HG03469 (cell line): ENCODE results near the gene NUCKS1.

Experiments used
- ATAC-seq: cut with Tn5 transposase; IDR thresholded peaks from one replicate; pipeline ENCODE4 v1.9.1; 2021; ENCODE audit warnings: mild to moderate bottlenecking, moderate library complexity, moderate number of reproducible peaks; ENCODE audit not compliant: unreplicated experiment

Gene NUCKS1

GRCh38 chr1:205772607-205773032 lies 22.6 kb upstream of the NUCKS1 start:
- no peak for ATAC-seq

GRCh38 chr1:205770618-205771017 lies 20.6 kb upstream of the NUCKS1 start:
- ATAC-seq: no peak

- ATAC-seq: no peak
Measured at GRCh38 chr1:205769641-205770365, 19.8 kb upstream of the NUCKS1 start.

- no peak for ATAC-seq
Measured at GRCh38 chr1:205767248-205767647, 17.3 kb upstream of the NUCKS1 start.

- no peak for ATAC-seq
Measured at GRCh38 chr1:205766570-205766969, 16.6 kb upstream of the NUCKS1 start.

GRCh38 chr1:205766038-205766437 lies 16.1 kb upstream of the NUCKS1 start:
- ATAC-seq: no peak

- ATAC-seq: no peak
Measured at GRCh38 chr1:205764578-205764977, 14.6 kb upstream of the NUCKS1 start.

GRCh38 chr1:205763980-205764379 lies 14.0 kb upstream of the NUCKS1 start:
- no peak for ATAC-seq

- ATAC-seq: no peak
Measured at GRCh38 chr1:205760606-205761005, 10.6 kb upstream of the NUCKS1 start.

- no peak for ATAC-seq
Measured at GRCh38 chr1:205756552-205756951, 6.6 kb upstream of the NUCKS1 start.

GRCh38 chr1:205754857-205755256 lies 4.9 kb upstream of the NUCKS1 start:
- ATAC-seq: no peak

GRCh38 chr1:205751036-205751651 lies 1.2 kb upstream of the NUCKS1 start:
- ATAC-seq: no peak

- peak; percentile 72 for ATAC-seq
Measured at GRCh38 chr1:205749234-205750137, 496 bp downstream of the NUCKS1 start.

GRCh38 chr1:205748403-205749233 lies 1.4 kb downstream of the NUCKS1 start:
- peak; percentile 1 for ATAC-seq

- no peak for ATAC-seq
Measured at GRCh38 chr1:205746757-205747412, 3.1 kb downstream of the NUCKS1 start.

- ATAC-seq: no peak
Measured at GRCh38 chr1:205744403-205744802, 5.6 kb downstream of the NUCKS1 start.

GRCh38 chr1:205743977-205744376 lies 6.0 kb downstream of the NUCKS1 start:
- ATAC-seq: no peak

- ATAC-seq: no peak
Measured at GRCh38 chr1:205741681-205742080, 8.3 kb downstream of the NUCKS1 start.

- ATAC-seq: no peak
Measured at GRCh38 chr1:205739348-205740160, 10.4 kb downstream of the NUCKS1 start.
